ENCODE measurements around the gene PDK1. TPM values are rescaled to one million over a fixed set of nuclear protein-coding genes. Genes with fewer than 3 reads are reported as not detected.
A peak's percentile ranks its signal among the peaks of the same experiment; 100 is the strongest.
"Not testable (repeated sequence)": the region's sequence is repeated elsewhere in the genome, so short reads cannot be mapped to it uniquely, and the experiment has no call there.

Gene PDK1
- total RNA-seq, 2 donors from 2014 or later = 26.6 to 33.0 TPM

GRCh38 chr2:172549131-172549530 lies 6.8 kb upstream of the PDK1 start:
- H3K27me3 ChIP-seq = no peaks in the 10 kb centered on the region
- no peak overlapping the region for H3K4me3 ChIP-seq
- peaks cover 0 to 6% of the 10 kb centered on the region in 2 donors for H3K4me1 ChIP-seq
- no peaks in the 10 kb centered on the region for H3K36me3 ChIP-seq
- no peak for TF ChIP-seq CTCF (IDR thresholded peaks at IDR 0.05)
- DNase-seq (ENCODE audit: low spot score) = no peak
- no peak overlapping the region for H3K27ac ChIP-seq
- no peaks in the 10 kb centered on the region for H3K9me3 ChIP-seq

GRCh38 chr2:172549802-172550201 lies 6.1 kb upstream of the PDK1 start:
- not testable (repeated sequence) for DNase-seq (ENCODE audit: low spot score); H3K4me3 ChIP-seq; H3K4me1 ChIP-seq; H3K27ac ChIP-seq; H3K36me3 ChIP-seq; H3K27me3 ChIP-seq; H3K9me3 ChIP-seq

GRCh38 chr2:172550419-172550818 lies 5.5 kb upstream of the PDK1 start:
- H3K4me1 ChIP-seq = peaks cover 0 to 6% of the 10 kb centered on the region in 2 donors
- H3K27me3 ChIP-seq = no peaks in the 10 kb centered on the region
- no peak overlapping the region for H3K27ac ChIP-seq
- no peak for DNase-seq (ENCODE audit: low spot score)
- no peaks in the 10 kb centered on the region for H3K36me3 ChIP-seq
- TF ChIP-seq CTCF (IDR thresholded peaks at IDR 0.05) = no peak
- no peaks in the 10 kb centered on the region for H3K9me3 ChIP-seq
- no peak overlapping the region for H3K4me3 ChIP-seq

GRCh38 chr2:172551271-172551670 lies 4.6 kb upstream of the PDK1 start:
- Histone ChIP-seq H3K4me1 (peaks cover 0 to 6% of the 10 kb centered on the region in 2 donors), H3K27ac (no peak overlapping the region), H3K4me3 (no peak overlapping the region), H3K36me3 (no peaks in the 10 kb centered on the region), H3K9me3 (no peaks in the 10 kb centered on the region), H3K27me3 (no peaks in the 10 kb centered on the region)
- DNase-seq (ENCODE audit: low spot score) = no peak
- no peak for TF ChIP-seq CTCF (IDR thresholded peaks at IDR 0.05)

- no peak for TF ChIP-seq CTCF (IDR thresholded peaks at IDR 0.05)
- no peak overlapping the region for H3K4me3 ChIP-seq
- H3K4me1 ChIP-seq = peaks cover 0 to 16% of the 10 kb centered on the region in 2 donors
- no peak for DNase-seq (ENCODE audit: low spot score)
- no peaks in the 10 kb centered on the region for H3K9me3 ChIP-seq
- no peaks in the 10 kb centered on the region for H3K27me3 ChIP-seq
- no peak overlapping the region for H3K27ac ChIP-seq
- no peaks in the 10 kb centered on the region for H3K36me3 ChIP-seq
Observed at GRCh38 chr2:172552547-172553291, 3.2 kb upstream of the PDK1 start.

GRCh38 chr2:172554352-172555271 lies 1.3 kb upstream of the PDK1 start:
- Histone ChIP-seq H3K36me3 (no peaks in the 10 kb centered on the region), H3K9me3 (no peaks in the 10 kb centered on the region), H3K4me1 (peaks cover 0 to 16% of the 10 kb centered on the region in 2 donors), H3K27ac (peak overlapping the region; percentile 88 to 94), H3K27me3 (no peaks in the 10 kb centered on the region), H3K4me3 (peak overlapping the region; percentile 81 to 83)
- no peak for TF ChIP-seq CTCF (IDR thresholded peaks at IDR 0.05)
- no peak for DNase-seq (ENCODE audit: low spot score)
